GM10266 (cell line): Measurements from ENCODE around the gene CDX1.

Experiments
- DNase-seq: peaks from one replicate; pipeline ENCODE4 v3.0.0; 2012; ENCODE audit errors: extremely low spot score
- CTCF ChIP-seq: IDR thresholded peaks from 2 replicates; pipeline ENCODE4 v1.5.1; 2012; ENCODE audit warnings: mild to moderate bottlenecking, low read depth; ENCODE audit not compliant: control insufficient read depth, insufficient read depth; ENCODE audit errors: missing control alignments

The CDX1 gene

GRCh38 chr5:150155258-150156026 is 11.1 kb upstream of the CDX1 start, which contains the start of gene PDGFRB:
Gene PDGFRB, minus strand, starts transcription at chr5:150155845. Its CDS starts 18,798 bp downstream, at chr5:150137047.
- peak; percentile 77 for DNase-seq
- no peak for TF ChIP-seq CTCF

GRCh38 chr5:150156027-150156368 is 10.6 kb upstream of the CDX1 start:
- DNase-seq: no peak
- TF ChIP-seq CTCF: no peak

GRCh38 chr5:150156540-150156939 is 10.0 kb upstream of the CDX1 start:
- no peak for TF ChIP-seq CTCF

GRCh38 chr5:150157168-150157567 is 9.4 kb upstream of the CDX1 start:
- no peak for DNase-seq
- no peak for TF ChIP-seq CTCF

More at GRCh38 chr5:150156540-150156939, 10.0 kb upstream of the CDX1 start:
- no peak for DNase-seq

- no peak for TF ChIP-seq CTCF
- no peak for DNase-seq
Observed at GRCh38 chr5:150158170-150158949, 8.2 kb upstream of the CDX1 start.

GRCh38 chr5:150159031-150159430 is 7.5 kb upstream of the CDX1 start:
- no peak for TF ChIP-seq CTCF
- no peak for DNase-seq

GRCh38 chr5:150159741-150160179 is 6.8 kb upstream of the CDX1 start:
- no peak for DNase-seq
- TF ChIP-seq CTCF: no peak
